Sigmoid colon (tissue), 7 donors: Measurements from ENCODE around the gene FCAMR. TPM values are rescaled to one million over a fixed set of nuclear protein-coding genes. Genes with fewer than 3 reads are reported as not detected.
A peak's percentile ranks its signal among the peaks of the same experiment; 100 is the strongest.

Source experiments
- DNase-seq: peaks from one replicate; pipeline ENCODE4 v3.0.0-alpha.2; 2019
- H3K27ac ChIP-seq, 4 donors: fragments of 200-600 bp; sonication (generic); one replicate each; pipeline ENCODE4 v1.5.1; 2016 to 2019; ENCODE audit warnings: mild to moderate bottlenecking in 1 of 4
- H3K27me3 ChIP-seq, 3 donors: fragments of 200-600 bp; sonication (generic); one replicate each; pipeline ENCODE4 v1.5.1; 2019; ENCODE audit warnings: mild to moderate bottlenecking in 1 of 3
- H3K36me3 ChIP-seq, 4 donors: fragments of 200-600 bp; sonication (generic); one replicate each; pipeline ENCODE4 v1.5.1; 2016 to 2019
- H3K4me1 ChIP-seq, 4 donors: fragments of 200-600 bp; sonication (generic); one replicate each; pipeline ENCODE4 v1.5.1; 2017 to 2019
- H3K4me3 ChIP-seq, 4 donors: fragments of 200-600 bp; sonication (generic); one replicate each; pipeline ENCODE4 v1.5.1; 2017 to 2019; ENCODE audit warnings: mild to moderate bottlenecking in 2 of 4, moderate library complexity in 1 of 4
- H3K9me3 ChIP-seq, 4 donors: fragments of 200-600 bp in 3 of 4; sonication (generic) in 3 of 4; one replicate each; pipeline versions ENCODE4 v1.5.1 to v1.6.1; 2013 to 2019
- EP300 ChIP-seq, 4 donors: sonication (generic); formaldehyde crosslinking; IDR thresholded peaks; one replicate each; pipeline ENCODE4 v1.6.1; 2017; ENCODE audit warnings: antibody characterized with exemption in 4 of 4
- POLR2A ChIP-seq, 2 donors: fragments of 450-650 bp; IDR thresholded peaks; one replicate each; pipeline ENCODE4 v1.6.1; 2016; ENCODE audit warnings: antibody characterized with exemption in 2 of 2, mild to moderate bottlenecking in 2 of 2, moderate library complexity in 2 of 2
- POLR2AphosphoS5 ChIP-seq, 4 donors: sonication (generic); formaldehyde crosslinking; IDR thresholded peaks; one replicate each; pipeline ENCODE4 v1.6.1; 2017; ENCODE audit warnings: antibody characterized with exemption in 4 of 4
- WGBS, 2 donors: extraction: QIAGEN DNeasy Blood & Tissue Kit; methylation state at CpG; one replicate each; pipeline ENCODE4 v1.1.7; 2013; 5-methylcytosine and 5-hydroxymethylcytosine counted together
- intact Hi-C: fragments of 100-400 bp; cut with DNase I; formaldehyde crosslinking; loops from one replicate; pipeline ENCODE4 v1.15.1; 2023
- polyA plus RNA-seq, 3 donors: library from polyadenylated mRNA; stranded (reverse); fragments of 200-250 nt; gene quantifications; one replicate each; pipeline ENCODE4 v1.2.3, GENCODE V29; 2013
- total RNA-seq, 4 donors: library from RNA; depleted of rRNA; stranded (reverse); fragments of >200 nt; gene quantifications; one replicate each; pipeline ENCODE4 v1.1.0, GENCODE V29; 2016
- TF ChIP-seq, protein P1 (sequence below), 4 experiments: fragments of 450-650 bp in 3 of 4; fragments of 200-600 bp in 1 of 4; IDR thresholded peaks; one replicate each; pipeline ENCODE4 v1.5.1; 2016 to 2019; ENCODE audit warnings: antibody characterized with exemption in 4 of 4, mild to moderate bottlenecking in 3 of 4, moderate library complexity in 2 of 4
- donor health status: healthy with polysubstance abuse.
- donor health status: Bipolar disorder and iron deficiency.
- donor health status: healthy.

FCAMR gene
- total and polyA plus RNA-seq, 7 donors = 1.5 TPM; not detected in 6

DNA sequence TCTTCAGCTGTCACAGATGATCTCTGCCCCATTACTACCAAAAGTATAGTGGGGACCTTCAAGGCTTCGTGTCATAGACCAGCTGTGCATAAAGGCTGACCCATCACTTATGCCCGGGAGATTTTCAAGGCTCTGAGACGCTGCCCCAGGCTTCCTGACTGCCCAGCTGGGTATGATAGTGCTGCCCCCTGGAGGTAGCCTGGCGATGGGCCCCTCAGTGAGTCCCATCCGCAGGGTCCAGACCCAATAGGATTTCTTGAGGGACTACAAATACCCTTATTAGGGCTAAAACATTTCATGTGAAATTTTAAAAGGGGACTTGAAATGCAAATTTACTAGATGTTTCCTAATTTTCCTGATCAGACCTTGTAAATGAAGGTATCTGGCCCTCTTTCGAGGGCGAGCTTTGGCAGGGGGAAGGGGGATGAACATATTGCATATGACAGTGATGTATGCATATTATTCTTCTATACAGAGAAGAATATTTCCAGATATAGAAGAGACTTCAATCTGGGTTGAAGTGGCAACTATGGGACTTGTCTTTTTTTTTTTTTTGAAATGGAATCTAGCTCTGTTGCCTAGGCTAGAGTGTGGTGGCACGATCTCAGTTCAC is 36.8 kb downstream of the FCAMR start:
- no peak for TF ChIP-seq POLR2A (IDR thresholded peaks at IDR 0.05)
- TF ChIP-seq, protein P1, sequence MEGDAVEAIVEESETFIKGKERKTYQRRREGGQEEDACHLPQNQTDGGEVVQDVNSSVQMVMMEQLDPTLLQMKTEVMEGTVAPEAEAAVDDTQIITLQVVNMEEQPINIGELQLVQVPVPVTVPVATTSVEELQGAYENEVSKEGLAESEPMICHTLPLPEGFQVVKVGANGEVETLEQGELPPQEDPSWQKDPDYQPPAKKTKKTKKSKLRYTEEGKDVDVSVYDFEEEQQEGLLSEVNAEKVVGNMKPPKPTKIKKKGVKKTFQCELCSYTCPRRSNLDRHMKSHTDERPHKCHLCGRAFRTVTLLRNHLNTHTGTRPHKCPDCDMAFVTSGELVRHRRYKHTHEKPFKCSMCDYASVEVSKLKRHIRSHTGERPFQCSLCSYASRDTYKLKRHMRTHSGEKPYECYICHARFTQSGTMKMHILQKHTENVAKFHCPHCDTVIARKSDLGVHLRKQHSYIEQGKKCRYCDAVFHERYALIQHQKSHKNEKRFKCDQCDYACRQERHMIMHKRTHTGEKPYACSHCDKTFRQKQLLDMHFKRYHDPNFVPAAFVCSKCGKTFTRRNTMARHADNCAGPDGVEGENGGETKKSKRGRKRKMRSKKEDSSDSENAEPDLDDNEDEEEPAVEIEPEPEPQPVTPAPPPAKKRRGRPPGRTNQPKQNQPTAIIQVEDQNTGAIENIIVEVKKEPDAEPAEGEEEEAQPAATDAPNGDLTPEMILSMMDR (IDR thresholded peaks at IDR 0.05) = peak in 2 of 4 experiments; percentile 11 to 18
- no peak for TF ChIP-seq EP300 (IDR thresholded peaks at IDR 0.05)
- TF ChIP-seq POLR2AphosphoS5 (IDR thresholded peaks at IDR 0.05) = no peak
- Histone ChIP-seq H3K4me3 (no peak overlapping the region), H3K36me3 (no peaks in the 10 kb centered on the region), H3K27ac (no peak overlapping the region), H3K4me1 (no peaks in the 10 kb centered on the region), H3K9me3 (no peaks in the 10 kb centered on the region), H3K27me3 (no peaks in the 10 kb centered on the region)
- no peak for DNase-seq
- intact Hi-C loops = no loop called here
- 53 to 61% methylated on average over 8 of the region's 8 CpGs for WGBS, 2 donors

DNA sequence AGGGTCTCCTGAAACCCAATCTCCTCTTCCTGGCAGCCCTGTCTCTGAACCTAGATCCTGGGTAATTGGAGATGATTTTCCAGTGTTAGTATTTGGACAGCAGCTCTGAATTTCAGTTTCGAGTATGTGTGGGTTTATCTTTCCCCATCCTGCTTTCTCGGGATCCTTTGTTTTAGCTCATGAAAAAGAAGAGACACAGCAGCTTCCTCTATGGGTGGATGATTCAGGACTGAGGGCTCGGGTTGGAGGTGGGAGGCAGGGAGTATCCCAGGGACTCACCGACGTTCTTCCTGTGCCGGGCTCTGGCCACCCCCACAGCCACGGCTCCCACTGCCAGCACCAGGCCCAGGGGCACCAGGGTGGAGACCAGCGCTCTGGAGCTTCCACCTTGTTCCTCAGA is 38.1 kb downstream of the FCAMR start:
- intact Hi-C loops = no loop called here
- Histone ChIP-seq H3K27me3 (no peaks in the 10 kb centered on the region), H3K4me1 (no peaks in the 10 kb centered on the region), H3K36me3 (no peaks in the 10 kb centered on the region), H3K9me3 (no peaks in the 10 kb centered on the region), H3K27ac (no peak overlapping the region), H3K4me3 (no peak overlapping the region)
- 61 to 81% methylated on average over 8 of the region's 8 CpGs for WGBS, 2 donors
- TF ChIP-seq POLR2A (IDR thresholded peaks at IDR 0.05) (no peak), POLR2AphosphoS5 (IDR thresholded peaks at IDR 0.05) (no peak), EP300 (IDR thresholded peaks at IDR 0.05) (no peak)
- TF ChIP-seq, protein P1 (IDR thresholded peaks at IDR 0.05) = no peak
- no peak for DNase-seq

DNA sequence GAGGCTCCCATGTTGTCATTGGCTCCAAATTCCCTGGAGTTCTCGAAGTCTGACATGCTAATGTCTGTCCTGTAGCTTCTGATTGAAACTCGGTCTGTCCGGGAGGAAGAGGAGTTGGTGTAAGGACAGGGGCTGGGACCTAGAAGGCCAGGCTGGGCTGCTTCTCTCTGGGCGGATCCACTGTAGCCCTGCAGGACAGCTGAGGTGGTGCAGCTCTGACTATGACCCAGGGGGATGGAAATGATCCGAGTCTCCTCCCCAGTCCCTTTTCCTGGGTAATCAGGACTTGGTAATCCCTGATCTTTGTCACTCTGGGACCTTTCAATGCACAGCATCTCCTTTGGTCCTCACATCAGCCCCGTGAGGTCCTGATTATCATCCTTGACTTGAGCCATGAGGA is 38.6 kb downstream of the FCAMR start:
- no peaks in the 10 kb centered on the region for H3K4me1 ChIP-seq
- H3K36me3 ChIP-seq = no peaks in the 10 kb centered on the region
- no peaks in the 10 kb centered on the region for H3K27me3 ChIP-seq
- TF ChIP-seq, protein P1 (IDR thresholded peaks at IDR 0.05) = no peak
- TF ChIP-seq EP300 (IDR thresholded peaks at IDR 0.05) = no peak
- TF ChIP-seq POLR2A (IDR thresholded peaks at IDR 0.05) = no peak
- no peak for TF ChIP-seq POLR2AphosphoS5 (IDR thresholded peaks at IDR 0.05)
- no peaks in the 10 kb centered on the region for H3K9me3 ChIP-seq
- no peak overlapping the region for H3K27ac ChIP-seq
- H3K4me3 ChIP-seq = no peak overlapping the region
- DNase-seq = no peak
- 77 to 88% methylated on average over 6 of the region's 6 CpGs for WGBS, 2 donors
- intact Hi-C loops = no loop called here

DNA sequence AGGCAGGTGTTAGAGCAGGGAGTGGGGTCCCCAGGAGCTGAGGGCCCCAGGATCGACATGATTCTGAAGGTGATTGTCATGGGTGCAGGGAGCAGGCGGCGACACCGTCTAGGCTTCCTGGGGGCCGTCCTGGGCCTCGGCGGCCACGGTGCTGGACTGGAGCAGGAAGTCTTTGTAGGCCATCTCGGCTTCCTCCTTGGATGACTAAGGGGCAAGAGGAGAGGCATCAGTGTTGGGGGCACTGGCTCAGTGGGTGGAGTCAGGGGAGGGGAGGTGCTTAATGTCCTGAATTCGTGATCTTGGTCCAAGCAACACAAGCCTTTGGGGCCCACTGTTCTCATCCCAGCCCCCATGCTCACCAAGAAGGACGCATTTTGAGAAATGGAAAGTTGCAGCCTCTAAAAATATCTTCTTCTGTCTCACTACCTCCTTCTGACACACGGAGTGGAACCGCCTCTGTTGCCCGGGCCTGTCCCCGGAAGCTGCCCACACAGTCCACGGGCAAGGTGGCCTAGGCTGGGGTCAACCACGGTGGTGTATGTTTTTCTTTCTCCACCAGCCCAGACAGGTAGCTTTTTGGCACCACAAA is 40.0 kb downstream of the FCAMR start:
- no peaks in the 10 kb centered on the region for H3K36me3 ChIP-seq
- H3K27me3 ChIP-seq = no peaks in the 10 kb centered on the region
- intact Hi-C loops = no loop called here
- DNase-seq = no peak
- TF ChIP-seq, protein P1 (IDR thresholded peaks at IDR 0.05) = no peak
- TF ChIP-seq POLR2AphosphoS5 (IDR thresholded peaks at IDR 0.05) (no peak), POLR2A (IDR thresholded peaks at IDR 0.05) (no peak), EP300 (IDR thresholded peaks at IDR 0.05) (no peak)
- H3K9me3 ChIP-seq = no peaks in the 10 kb centered on the region
- no peak overlapping the region for H3K4me3 ChIP-seq
- 49 to 58% methylated on average over 17 of the region's 17 CpGs for WGBS, 2 donors
- H3K4me1 ChIP-seq = no peaks in the 10 kb centered on the region
- H3K27ac ChIP-seq = no peak overlapping the region
